Left renal pelvis (tissue), 4 donors: ENCODE measurements around the gene ILRUN. TPM values are rescaled to one million over a fixed set of nuclear protein-coding genes. Genes with fewer than 3 reads are reported as not detected.

Source experiments
- polyA plus RNA-seq, 4 donors: library from polyadenylated mRNA; unstranded; fragments of 120-200 nt; gene quantifications; one replicate each; pipeline ENCODE4 v1.2.1, GENCODE V29; 2013; ENCODE audit not compliant: insufficient read length in 4 of 4

ILRUN gene
- polyA plus RNA-seq, 4 donors, result 37.9 to 53.4 (median 46.1) TPM

Other genes starting within 250 kb of the ILRUN start
- under 1 TPM; 0.59 to 0.89 (median 0.71) TPM for gene PACSIN1, start 230.7 kb downstream of the ILRUN start, polyA plus RNA-seq
- gene SPDEF, start 140.4 kb downstream of the ILRUN start, polyA plus RNA-seq, result under 1 TPM in 3 of 4 donors, not detected in 1; 0.15 to 0.18 (median 0.16) TPM
- 100 to 1,000 TPM; 116 to 153 (median 133) TPM for gene SNRPC, start 60.7 kb upstream of the ILRUN start, polyA plus RNA-seq
- gene BLTP3A, start 95.3 kb upstream of the ILRUN start, polyA plus RNA-seq, result 10 to 100 TPM in 3 of 4 donors, 1 to 10 TPM in 1; 9.6 to 14.8 (median 13.8) TPM
- gene TAF11, start 191.3 kb upstream of the ILRUN start, polyA plus RNA-seq, result 10 to 100 TPM; 45.1 to 51.1 (median 47.6) TPM
- 10 to 100 TPM; 14.5 to 52.5 (median 41.8) TPM for gene ANKS1A, start 192.5 kb upstream of the ILRUN start, polyA plus RNA-seq